SK-MEL-5 (cell line): Measurements from ENCODE around the gene RTTN. TPM values are rescaled to one million over a fixed set of nuclear protein-coding genes. Genes with fewer than 3 reads are reported as not detected.

Experiments used
- DNase-seq: peaks from one replicate; pipeline ENCODE4 v3.0.0-alpha.2; 2016; ENCODE audit warnings: low read depth, low spot score
- in situ Hi-C: cut with HindIII; loops from 2 replicates; pipeline ENCODE4 v1.10.0; 2016; ENCODE audit warnings: low sequenced_read_pairs, high pct_unique_total_duplicates, low pct_unique_long_range_greater_than_20kb
- total RNA-seq: library from RNA; depleted of rRNA; stranded (reverse); fragments of >200 nt; shearing (Covaris generic); gene quantifications from 2 replicates; pipeline ENCODE4 v1.2.3, GENCODE V29; 2014

The RTTN gene
- total RNA-seq, 1 experiment from 2014 or later: 21.7 TPM

DNA sequence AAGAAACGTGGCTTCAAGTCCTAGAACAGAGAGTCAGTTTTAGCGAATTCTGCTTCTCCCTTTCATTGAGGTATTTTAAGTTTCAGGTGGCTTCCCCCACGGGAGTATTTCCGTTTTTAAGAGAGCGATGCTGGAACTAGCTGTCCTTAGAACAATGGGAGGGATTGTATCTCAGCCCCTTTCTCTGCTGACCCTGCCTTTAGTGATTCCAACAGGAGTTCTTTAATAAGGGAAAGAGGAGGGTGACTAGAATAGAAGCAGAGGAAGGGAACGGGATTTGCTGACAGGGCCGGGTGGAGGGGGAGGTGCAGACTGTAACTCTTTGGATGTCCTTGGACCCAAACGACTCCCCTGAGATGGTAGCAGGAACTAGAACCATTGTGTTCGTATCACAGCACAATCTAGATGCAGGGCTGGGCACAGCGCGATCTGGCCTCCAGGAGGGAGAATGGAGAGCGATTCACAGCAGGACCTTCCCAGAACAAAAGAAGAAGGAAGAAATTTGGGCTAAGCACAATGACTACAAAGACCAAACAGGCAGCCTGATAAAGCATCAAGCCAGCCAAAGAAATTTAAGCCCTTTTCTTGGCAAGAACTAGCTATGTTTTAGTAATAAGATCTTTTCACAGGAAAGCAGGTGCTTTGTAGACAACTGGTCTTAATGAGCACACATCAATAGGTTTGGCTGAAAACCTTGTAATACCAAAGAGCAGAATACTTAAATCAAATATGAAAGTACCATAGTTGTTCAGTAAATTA, 15.8 kb upstream of the RTTN start:
- DNase-seq: peak; percentile 82
- in situ Hi-C loops: no loop called here

DNA sequence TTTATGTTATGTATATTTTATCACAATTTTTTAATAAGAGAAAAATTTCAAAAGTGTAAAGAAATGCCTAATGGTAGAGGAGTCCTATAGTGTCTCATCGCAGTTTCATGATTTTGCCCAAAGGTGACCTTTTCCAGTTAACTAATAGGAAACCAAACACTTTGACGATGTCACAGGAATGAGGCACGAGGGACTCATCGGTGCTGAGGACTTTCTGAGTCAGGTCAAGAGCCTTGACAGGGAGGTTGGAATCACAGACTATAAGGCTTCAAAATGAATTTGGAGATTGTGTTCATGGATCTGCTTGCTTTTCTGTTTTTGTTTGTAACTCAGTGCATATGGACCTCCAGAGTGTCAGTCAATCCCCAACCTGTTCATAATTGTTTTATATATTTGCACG, 15.1 kb upstream of the RTTN start:
- in situ Hi-C loops: no loop called here
- peak; percentile 37 for DNase-seq

DNA sequence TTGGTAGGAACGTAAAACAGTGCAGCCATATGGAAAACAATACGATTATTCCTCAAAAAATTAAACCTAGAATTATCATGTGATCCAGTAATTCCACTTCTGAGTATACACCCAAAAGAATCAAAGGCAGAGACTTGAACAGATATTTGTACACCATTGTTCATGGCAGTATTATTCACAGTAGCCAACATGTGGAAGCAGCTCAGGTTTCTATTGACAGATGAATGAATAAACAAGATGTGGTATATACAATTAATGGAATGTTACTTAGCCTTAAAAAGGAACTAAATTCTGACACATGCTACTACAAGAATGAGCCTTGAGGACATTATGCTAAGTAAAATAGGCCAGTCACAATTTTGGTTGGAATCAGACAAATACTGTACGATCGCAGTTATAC, 14.2 kb upstream of the RTTN start:
- DNase-seq: no peak
- in situ Hi-C loops: no loop called here

DNA sequence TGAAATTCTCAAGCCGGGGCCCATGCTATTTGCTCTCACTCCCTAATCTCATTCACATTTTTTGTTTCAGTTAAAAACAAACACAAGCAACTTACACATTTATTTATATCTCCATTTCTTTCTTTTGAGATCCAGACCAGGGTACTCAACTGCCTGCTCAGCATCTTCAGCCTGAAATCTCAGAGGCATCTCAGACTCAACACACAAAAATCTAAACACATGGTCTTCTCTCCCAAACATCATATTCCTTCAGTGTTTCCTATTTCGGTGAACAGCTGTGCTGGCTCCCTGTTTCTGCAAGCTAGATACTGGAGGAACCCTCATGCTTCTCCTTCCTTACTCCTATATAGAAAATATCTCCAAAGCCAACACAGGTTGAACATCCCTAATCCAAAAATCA, 11.3 kb upstream of the RTTN start:
- in situ Hi-C loops: no loop called here

DNA sequence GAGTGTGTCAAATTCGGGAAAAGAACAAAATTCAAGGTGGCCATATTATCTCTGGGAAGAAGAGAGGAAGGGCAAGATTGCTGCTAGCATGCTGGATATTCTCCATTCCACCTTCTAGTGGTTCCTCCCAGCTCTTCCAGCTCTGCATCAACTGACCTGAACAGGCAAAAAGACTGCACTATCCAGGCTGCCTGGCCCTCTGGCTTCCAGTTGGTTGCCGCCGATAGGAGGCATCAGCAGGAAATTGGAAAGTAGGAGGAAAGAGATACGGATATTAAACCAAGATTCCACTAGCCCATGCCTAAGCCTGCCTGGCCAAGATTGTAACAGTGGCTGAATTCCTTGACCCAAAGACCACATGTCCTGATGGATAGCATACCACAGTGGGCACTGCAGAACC, 1.7 kb upstream of the RTTN start:
- in situ Hi-C loops: no loop called here
- peak; percentile 84 for DNase-seq

More for the DNA sequence above, 11.3 kb upstream of the RTTN start:
- no peak for DNase-seq

DNA sequence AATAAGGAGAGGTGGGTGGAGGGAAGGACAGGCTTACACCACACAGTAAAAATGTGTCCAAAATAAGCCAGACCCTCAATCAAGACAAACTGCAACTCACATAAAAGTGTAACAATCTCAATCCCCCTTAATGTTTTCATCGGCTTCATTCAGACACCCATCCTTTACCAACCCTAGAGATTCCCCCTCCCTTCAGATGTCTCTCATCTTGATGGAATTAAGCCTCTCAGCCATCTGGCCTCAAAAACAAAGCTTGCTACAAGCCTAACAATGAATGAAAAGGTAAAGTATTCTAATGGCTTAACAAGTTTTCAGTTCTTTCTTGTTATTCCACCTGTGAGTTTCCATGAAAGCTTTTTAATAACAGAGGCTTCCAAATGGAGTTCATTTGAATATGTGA, 5.2 kb downstream of the RTTN start:
- in situ Hi-C loops: no loop called here
- DNase-seq: no peak

DNA sequence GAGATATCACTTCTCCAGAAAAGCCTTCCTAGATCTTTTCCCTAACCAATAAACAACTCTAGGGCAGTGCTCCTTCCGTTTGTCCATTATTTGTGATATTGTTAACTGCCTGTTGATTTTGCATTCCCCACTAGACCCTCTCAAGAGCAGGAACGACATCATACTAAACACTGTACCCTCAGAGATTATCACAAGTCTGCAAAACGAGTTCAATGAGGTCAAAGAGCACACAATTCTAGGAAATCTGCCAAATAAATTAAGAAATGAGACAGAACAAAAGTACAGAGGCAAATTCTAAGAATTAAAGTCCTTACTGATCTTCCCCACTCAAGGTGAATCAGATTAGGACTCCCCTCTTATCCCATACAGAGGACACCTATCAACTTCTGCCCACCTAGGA, 7.6 kb downstream of the RTTN start:
- in situ Hi-C loops: no loop called here
- DNase-seq: no peak

DNA sequence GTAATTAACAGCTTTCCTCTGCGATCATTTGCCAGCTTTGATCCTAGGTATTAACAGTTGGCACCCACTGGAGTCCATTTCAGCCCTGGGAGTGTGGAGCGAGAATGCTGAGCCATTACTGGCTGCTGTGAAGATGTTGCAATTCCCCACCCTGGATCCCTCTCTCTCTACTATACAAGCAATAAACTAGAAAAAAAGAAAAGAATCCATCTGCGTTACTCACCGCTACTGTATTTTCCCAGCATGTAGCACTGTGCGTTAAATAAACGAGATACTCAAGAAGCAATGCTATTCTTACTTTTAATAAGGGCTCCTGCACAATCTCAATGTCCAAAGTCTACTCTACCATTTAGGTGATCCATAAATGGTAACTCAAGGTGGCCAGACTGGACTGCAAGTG, 8.5 kb downstream of the RTTN start:
- in situ Hi-C loops: no loop called here
- no peak for DNase-seq

DNA sequence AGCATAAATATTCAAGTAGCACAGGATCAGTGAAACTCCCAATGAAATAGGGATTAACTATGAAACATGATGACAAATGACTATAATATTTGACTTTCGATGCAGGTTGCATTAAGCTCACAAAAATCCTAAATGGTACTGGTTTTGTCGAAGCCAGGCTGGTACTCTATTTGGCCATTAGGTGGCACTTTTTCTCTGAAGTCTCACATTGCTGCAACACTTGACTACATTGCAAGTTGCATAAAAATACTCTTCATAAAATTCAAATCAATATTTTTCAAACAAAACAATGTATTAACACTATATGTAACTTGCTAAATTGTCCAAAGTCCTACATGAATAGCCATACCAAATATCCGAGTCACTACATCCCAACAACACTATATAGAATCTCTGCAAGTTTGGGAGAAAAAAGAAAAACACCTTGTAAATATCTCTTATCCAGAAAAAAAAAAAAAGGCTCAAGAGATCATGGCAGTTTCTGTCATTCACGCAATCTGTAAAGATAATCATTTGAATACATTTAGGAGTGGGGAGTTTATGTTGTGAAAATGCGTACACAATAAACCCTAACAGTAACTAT, 9.5 kb downstream of the RTTN start:
- in situ Hi-C loops: no loop called here
- DNase-seq: peak; percentile 63

DNA sequence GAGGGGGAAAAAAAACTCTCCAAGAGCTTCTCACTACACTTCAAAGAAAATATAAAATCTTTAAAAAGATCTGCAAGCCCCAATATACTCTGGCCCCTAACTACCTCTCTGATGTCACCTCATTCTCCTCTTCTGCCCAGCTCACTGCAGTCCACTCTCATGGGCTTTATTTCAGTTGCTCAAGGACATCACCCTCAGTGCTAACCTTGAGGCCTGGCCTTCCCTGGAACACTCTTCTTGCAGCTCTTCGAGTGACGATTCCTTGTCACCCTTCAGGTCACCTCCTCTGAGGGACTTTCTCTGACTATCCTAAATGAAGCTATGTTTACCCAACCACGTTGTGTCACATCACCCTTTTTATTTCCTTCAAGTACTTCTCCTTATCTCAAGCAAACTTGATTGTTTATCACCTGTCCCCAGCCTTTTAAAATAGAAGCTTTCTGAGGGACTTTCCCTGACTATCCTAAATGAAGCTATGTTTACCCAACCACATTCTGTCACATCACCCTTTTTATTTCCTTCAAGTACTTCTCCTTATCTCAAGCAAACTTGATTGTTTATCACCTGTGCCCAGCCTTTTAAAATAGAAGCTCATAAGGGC, 10.4 kb downstream of the RTTN start:
- in situ Hi-C loops: no loop called here

DNA sequence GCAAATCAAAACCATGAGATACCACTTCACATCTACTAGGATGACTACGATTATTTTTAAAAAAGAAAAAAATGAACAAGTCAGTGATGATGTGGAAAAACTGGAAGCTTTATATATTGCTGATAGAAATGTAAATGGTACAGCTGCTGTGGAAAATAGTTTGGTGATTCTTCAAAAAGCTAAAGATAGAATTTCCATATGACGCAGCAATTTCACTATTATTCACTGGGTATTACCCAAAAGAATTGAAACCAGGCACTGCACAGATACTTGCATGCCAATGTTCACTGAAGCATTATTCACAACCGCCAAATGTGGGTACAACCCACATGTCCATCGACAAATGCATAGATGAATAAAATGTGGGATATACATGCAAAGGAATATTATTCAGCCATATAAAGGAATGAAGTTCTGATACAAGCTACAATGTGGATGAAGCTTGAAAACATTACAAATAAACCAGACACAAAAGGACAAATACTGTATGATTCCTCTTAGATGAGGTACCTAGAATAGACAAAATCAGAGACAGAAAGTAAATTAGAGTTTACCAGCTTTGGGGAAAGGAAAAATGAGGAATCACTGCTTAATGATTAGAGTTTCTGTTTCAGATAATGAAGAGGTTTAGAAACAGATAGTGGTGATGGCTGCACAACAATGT, 11.1 kb downstream of the RTTN start:
- DNase-seq: no peak
- in situ Hi-C loops: no loop called here

More for the DNA sequence above, 10.4 kb downstream of the RTTN start:
- DNase-seq: no peak

DNA sequence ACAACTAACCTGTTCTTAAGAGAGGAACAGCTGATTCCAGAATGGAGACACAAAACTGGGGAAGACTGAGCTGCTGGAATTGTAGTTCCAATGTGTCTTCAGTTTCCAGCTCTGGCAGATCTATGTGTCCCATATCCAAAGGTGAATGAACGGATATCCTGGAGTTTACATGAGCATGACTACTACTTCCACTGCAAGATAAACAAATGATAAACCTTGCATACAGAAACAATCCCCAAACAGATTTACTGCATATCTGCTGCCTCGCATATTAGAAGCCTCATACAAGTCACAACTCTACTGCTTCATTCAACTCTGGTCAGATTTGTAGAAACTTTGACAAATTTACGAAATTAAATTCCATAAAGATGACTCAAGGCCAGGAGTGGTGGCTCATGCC, 15.0 kb downstream of the RTTN start:
- in situ Hi-C loops: no loop called here

DNA sequence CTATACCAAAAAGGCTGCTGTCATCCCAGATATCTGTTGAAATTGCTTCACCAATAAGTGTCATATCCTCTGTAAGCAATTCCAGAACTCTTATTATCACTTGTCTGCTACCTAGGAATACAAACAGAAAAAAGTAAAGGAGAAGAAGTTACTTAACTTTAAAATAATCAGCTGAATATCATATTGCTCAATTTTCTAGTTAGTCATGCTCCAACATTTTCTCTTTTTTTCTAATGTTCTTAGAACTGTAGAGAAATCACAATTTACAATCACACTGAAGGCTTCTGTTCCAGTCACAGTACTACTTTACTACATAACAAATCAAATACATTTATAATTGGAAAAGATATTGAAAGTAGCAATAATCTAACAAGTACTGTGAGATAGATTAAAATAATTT, 17.4 kb downstream of the RTTN start:
- in situ Hi-C loops: no loop called here
- DNase-seq: no peak

More for the DNA sequence above, 15.0 kb downstream of the RTTN start:
- DNase-seq: no peak

DNA sequence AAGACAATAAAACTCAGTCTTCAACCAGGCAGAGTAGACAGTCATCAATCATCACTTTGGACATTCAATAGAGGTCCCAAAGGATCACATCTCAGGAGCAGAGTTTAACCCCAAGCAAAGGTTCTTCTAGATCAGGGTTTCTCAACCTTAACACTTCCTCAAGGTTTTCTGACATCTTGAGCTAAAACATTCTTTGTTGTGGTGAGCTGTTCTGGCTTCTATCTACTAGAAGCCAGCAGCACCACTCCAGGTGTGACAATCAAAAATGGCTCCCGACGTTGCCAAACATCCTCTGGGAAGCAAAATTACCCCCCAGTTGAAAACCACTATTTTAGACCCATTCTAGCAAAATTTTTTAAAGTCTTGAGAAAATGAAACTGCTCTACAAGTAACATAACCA, 22.0 kb downstream of the RTTN start:
- in situ Hi-C loops: no loop called here
- no peak for DNase-seq

DNA sequence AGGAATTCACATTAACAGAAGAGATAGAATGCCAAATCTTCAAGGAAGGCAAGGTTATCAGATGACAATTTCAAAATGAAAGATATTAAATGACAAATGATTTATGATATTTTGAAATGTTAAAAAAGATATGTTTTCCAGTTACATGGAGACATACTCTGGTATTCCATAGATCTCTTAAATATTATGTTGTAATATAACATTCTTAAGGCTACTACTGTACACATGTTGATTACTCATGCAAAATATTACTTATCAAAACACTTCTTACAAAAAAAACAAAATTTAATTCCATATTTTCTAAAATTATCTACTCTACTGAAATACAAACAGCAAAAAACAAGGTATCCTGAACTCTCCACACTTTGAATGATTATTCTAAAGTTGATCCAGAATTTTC, 22.9 kb downstream of the RTTN start:
- DNase-seq: no peak
- in situ Hi-C loops: no loop called here

DNA sequence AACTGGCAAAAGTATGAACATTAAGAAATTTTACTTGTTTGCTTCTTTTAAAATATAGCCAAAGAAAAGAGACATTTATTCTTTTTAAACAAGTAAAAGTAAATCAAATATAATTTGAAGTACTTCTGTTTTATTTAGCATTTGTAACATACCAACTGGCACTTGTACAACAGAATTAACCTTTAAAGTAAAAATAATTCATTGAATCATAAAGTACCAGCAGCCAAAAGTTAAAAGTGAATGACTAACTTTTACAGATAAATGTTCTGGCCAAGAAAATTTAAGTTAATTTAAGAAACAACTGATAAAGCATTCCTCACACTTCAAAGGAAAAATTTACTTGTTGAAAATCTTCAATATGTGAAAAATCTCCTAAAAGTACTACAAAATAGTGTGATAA, 23.8 kb downstream of the RTTN start:
- no peak for DNase-seq
- in situ Hi-C loops: no loop called here

DNA sequence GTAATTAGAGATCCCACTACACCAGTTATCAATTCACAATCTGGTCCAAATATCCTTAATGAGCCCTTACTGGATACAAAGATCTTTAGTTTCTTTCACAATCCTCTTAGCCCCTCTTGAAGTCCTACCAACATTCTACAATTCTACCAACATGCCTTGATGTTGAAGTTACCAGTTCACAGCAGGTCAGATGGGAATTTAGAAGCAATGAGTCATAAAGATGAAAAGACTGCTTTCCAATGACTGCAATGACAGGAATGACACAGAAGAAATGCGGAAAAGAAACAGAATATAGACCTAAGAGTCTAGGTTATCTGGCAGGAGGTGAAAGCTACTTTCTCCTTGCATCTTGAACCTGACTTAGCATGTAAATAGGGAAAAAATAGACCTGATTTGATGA, 24.5 kb downstream of the RTTN start:
- DNase-seq: peak; percentile 10
- in situ Hi-C loops: no loop called here

DNA sequence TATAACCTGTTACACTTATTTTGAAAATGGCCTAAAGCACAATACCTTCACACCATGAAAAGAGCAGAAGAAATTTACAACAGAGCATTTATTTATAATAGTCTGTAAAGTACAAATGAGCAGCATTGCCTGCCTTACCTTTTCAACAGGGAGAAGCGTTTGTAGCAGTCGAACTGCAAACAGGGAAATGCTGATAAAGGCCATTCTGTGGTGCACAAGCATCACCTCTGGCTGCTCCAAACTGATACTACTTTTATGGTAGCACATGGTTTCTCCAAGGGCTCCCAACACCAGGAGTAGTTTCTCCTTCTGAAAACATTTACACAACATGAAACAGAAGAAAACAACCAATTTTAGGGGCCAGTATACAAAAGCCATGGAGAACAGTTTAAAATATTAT, 28.9 kb downstream of the RTTN start:
- DNase-seq: no peak
- in situ Hi-C loops: no loop called here

DNA sequence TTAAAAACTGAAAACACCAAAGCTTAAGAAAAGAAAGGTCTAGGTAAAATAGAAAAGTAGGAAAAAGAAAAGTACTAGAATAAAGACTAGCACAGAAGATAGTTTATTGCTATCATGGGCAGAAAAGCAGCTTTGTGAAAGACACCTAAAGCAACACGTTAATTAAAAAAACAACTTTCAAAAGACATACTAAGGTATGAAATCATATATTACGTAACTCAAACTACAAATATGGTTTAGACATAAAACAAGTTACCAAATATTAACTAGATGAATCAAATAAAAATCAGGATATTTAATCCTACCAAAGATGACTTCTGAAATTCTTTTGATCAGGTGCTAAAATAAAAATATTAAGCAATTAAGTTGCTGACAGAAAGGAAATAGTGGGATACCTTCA, 30.3 kb downstream of the RTTN start:
- no peak for DNase-seq
- in situ Hi-C loops: no loop called here
